Measurements from ENCODE around the gene ATRX. TPM values are rescaled to one million over a fixed set of nuclear protein-coding genes. Genes with fewer than 3 reads are reported as not detected.

ATRX gene
- total RNA-seq, 1 experiment from 2014 or later: 93.3 TPM

- Histone ChIP-seq H3K4me2 (no peak overlapping the region), H3K9me3 (ENCODE audit: insufficient read depth, low read depth) (no peaks in the 10 kb centered on the region; the same call in 1 of the 2 replicates), H4K20me1 (ENCODE audit: insufficient read depth) (peaks cover 47% of the 10 kb centered on the region), H3K4me3 (no peak overlapping the region), H2AFZ (no peak overlapping the region), H3F3A (ENCODE audit: insufficient read depth, low read depth) (no peaks in the 10 kb centered on the region), H3K27ac (no peak overlapping the region), H3K36me3 (ENCODE audit: low read depth) (no peaks in the 10 kb centered on the region), H3K9me2 (ENCODE audit: insufficient read depth) (no peaks in the 10 kb centered on the region), H3K4me1 (replicated peaks; ENCODE audit: insufficient read depth) (no peaks in the 10 kb centered on the region), H3K79me2 (ENCODE audit: low read depth) (peaks cover 94% of the 10 kb centered on the region), H3K27me3 (ENCODE audit: insufficient read depth, low read depth) (no peaks in the 10 kb centered on the region)
- TF ChIP-seq EZH2 (IDR thresholded peaks at IDR 0.05; ENCODE audit: low read depth): no peak
- TF ChIP-seq CTCF (conservative IDR thresholded peaks at IDR 0.05): no peak
- no TSS peak for BruUV-seq (replicated peaks)
- no peak for DNase-seq
- intact Hi-C loops (cut with micrococcal nuclease; ENCODE audit: unreplicated experiment): no loop called here
- CTCF ChIA-PET: no interaction called here
- POLR2A ChIA-PET (ENCODE audit: unreplicated experiment): interaction anchor here (0.6 kb wide), 1 partner anchor 64 kb away, joined by 6 read pairs; no protein-coding TSS in a partner anchor
Observed at GRCh38 chrX:77723681-77724080, 62.3 kb downstream of the ATRX start.

- DNase-seq: no peak
- ChIA-PET CTCF (no interaction called here), POLR2A (ENCODE audit: unreplicated experiment) (no interaction called here)
- Histone ChIP-seq H3F3A (ENCODE audit: insufficient read depth, low read depth) (0 out of 2 replicates have a peak, but pooled peaks cover 3% of the 10 kb centered on the region), H2AFZ (no peak overlapping the region), H4K20me1 (ENCODE audit: insufficient read depth) (peaks cover 45% of the 10 kb centered on the region), H3K27me3 (ENCODE audit: insufficient read depth, low read depth) (no peaks in the 10 kb centered on the region), H3K79me2 (ENCODE audit: low read depth) (peaks cover 78% of the 10 kb centered on the region), H3K9me3 (ENCODE audit: insufficient read depth, low read depth) (no peaks in the 10 kb centered on the region; the same call in 1 of the 2 replicates), H3K4me1 (replicated peaks; ENCODE audit: insufficient read depth) (no peaks in the 10 kb centered on the region), H3K4me2 (no peak overlapping the region), H3K4me3 (no peak overlapping the region), H3K36me3 (ENCODE audit: low read depth) (no peaks in the 10 kb centered on the region), H3K9me2 (ENCODE audit: insufficient read depth) (no peaks in the 10 kb centered on the region), H3K27ac (no peak overlapping the region)
- intact Hi-C loops (cut with micrococcal nuclease; ENCODE audit: unreplicated experiment): no loop called here
- TF ChIP-seq CTCF (conservative IDR thresholded peaks at IDR 0.05): no peak
- TF ChIP-seq EZH2 (IDR thresholded peaks at IDR 0.05; ENCODE audit: low read depth): no peak
- no TSS peak for BruUV-seq (replicated peaks)
Observed at GRCh38 chrX:77719388-77719787, 66.6 kb downstream of the ATRX start.

- TF ChIP-seq CTCF (conservative IDR thresholded peaks at IDR 0.05) (no peak), EZH2 (IDR thresholded peaks at IDR 0.05; ENCODE audit: low read depth) (no peak)
- CTCF ChIA-PET: no interaction called here
Observed at GRCh38 chrX:77704881-77705280, 81.1 kb downstream of the ATRX start.

More at GRCh38 chrX:77704881-77705280, 81.1 kb downstream of the ATRX start:
- BruUV-seq (replicated peaks): no TSS peak
- H3K4me1 ChIP-seq (replicated peaks; ENCODE audit: insufficient read depth): no peaks in the 10 kb centered on the region
- H3K27ac ChIP-seq: no peak overlapping the region
- 0 out of 2 replicates have a peak, but pooled peaks cover 15% of the 10 kb centered on the region for H3K79me2 ChIP-seq (ENCODE audit: low read depth)
- H3K9me2 ChIP-seq (ENCODE audit: insufficient read depth): no peaks in the 10 kb centered on the region
- no peak overlapping the region for H3K4me3 ChIP-seq
- H3K36me3 ChIP-seq (ENCODE audit: low read depth): no peaks in the 10 kb centered on the region
- no peak overlapping the region for H3K4me2 ChIP-seq
- peaks cover 3% of the 10 kb centered on the region; the same call in 1 of the 2 replicates for H4K20me1 ChIP-seq (ENCODE audit: insufficient read depth)
- no peak overlapping the region for H2AFZ ChIP-seq
- no peak for DNase-seq
- H3K27me3 ChIP-seq (ENCODE audit: insufficient read depth, low read depth): no peaks in the 10 kb centered on the region
- no peaks in the 10 kb centered on the region for H3F3A ChIP-seq (ENCODE audit: insufficient read depth, low read depth)
- intact Hi-C loops (cut with micrococcal nuclease; ENCODE audit: unreplicated experiment): no loop called here
- POLR2A ChIA-PET (ENCODE audit: unreplicated experiment): no interaction called here
- H3K9me3 ChIP-seq (ENCODE audit: insufficient read depth, low read depth): no peaks in the 10 kb centered on the region
